RWPE2 (cell line): Measurements from ENCODE around the gene GAS6.

Experiments
- ATAC-seq: fragments of 200-7000 bp; cut with Tn5 transposase; 3 replicates; pipeline ENCODE4 v1.9.1; 2021; ENCODE audit warnings: low read depth
- DNase-seq: peaks from one replicate; pipeline ENCODE4 v3.0.0-alpha.2; 2020; ENCODE audit warnings: low spot score
- H3K27ac ChIP-seq: fragments of 450-650 bp; 2 replicates; pipeline ENCODE4 v1.5.1; 2017; ENCODE audit warnings: mild to moderate bottlenecking; ENCODE audit not compliant: poor library complexity, severe bottlenecking
- H3K27me3 ChIP-seq: fragments of 250-450 bp; sonication (Bioruptor Pico); 2 replicates; pipeline ENCODE4 v1.5.1; 2021; ENCODE audit warnings: mild to moderate bottlenecking, moderate library complexity; ENCODE audit not compliant: insufficient read depth, poor library complexity, severe bottlenecking
- H3K36me3 ChIP-seq: fragments of 250-450 bp; sonication (Bioruptor Pico); 2 replicates; pipeline ENCODE4 v1.5.1; 2020; ENCODE audit warnings: low read depth, mild to moderate bottlenecking, moderate library complexity
- H3K4me1 ChIP-seq: fragments of 250-450 bp; sonication (Bioruptor Pico); 2 replicates; pipeline ENCODE4 v1.5.1; 2021; ENCODE audit warnings: mild to moderate bottlenecking, moderate library complexity; ENCODE audit not compliant: insufficient read depth, poor library complexity, severe bottlenecking
- H3K4me3 ChIP-seq: fragments of 250-450 bp; sonication (Bioruptor Pico); 2 replicates; pipeline ENCODE4 v1.5.1; 2021; ENCODE audit warnings: mild to moderate bottlenecking, moderate library complexity; ENCODE audit not compliant: severe bottlenecking
- H3K9me3 ChIP-seq: fragments of 250-450 bp; sonication (Bioruptor Pico); 2 replicates; pipeline ENCODE4 v1.5.1; 2021; ENCODE audit warnings: mild to moderate bottlenecking, moderate library complexity; ENCODE audit not compliant: severe bottlenecking
- CTCF ChIP-seq: fragments of 450-650 bp; IDR thresholded peaks from one replicate; pipeline ENCODE4 v1.5.1; 2017; ENCODE audit warnings: mild to moderate bottlenecking, moderate library complexity; ENCODE audit not compliant: poor library complexity, severe bottlenecking

Gene GAS6

GRCh38 chr13:113802761-113803160, 61.1 kb downstream of the GAS6 start:
- peak; percentile 23 for DNase-seq
- H3K27ac ChIP-seq, result no peak overlapping the region
- no peaks in the 10 kb centered on the region for H3K9me3 ChIP-seq
- H3K27me3 ChIP-seq, result no peaks in the 10 kb centered on the region
- H3K4me3 ChIP-seq, result no peak overlapping the region
- TF ChIP-seq CTCF, result no peak
- ATAC-seq, result no peak
- H3K4me1 ChIP-seq, result no peaks in the 10 kb centered on the region
- H3K36me3 ChIP-seq, result no peaks in the 10 kb centered on the region

DNA sequence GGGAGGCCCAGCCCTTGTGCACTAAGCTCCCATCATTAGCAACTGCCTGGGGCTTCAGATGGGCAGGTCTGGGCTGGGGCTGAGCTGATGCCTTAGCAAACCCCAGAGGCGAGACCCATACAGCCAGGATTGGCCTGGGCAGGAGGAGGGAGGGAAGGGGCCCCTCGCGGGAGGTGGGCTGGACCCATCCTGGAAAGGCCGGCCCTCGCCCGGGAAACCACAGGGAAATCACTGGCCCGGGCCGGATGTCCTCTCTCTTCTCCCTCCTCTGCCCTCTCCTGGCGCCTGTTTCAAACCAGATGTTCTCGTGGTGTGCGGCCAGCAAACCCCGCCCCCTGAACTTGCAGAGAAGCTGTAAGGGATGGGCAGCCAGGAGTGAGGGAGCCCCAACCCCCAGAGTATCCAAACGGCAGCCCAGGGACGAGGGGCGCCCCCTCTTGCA, 61.8 kb downstream of the GAS6 start:
- peak; percentile 40 for TF ChIP-seq CTCF
- Histone ChIP-seq H3K36me3 (no peaks in the 10 kb centered on the region), H3K9me3 (no peaks in the 10 kb centered on the region), H3K4me1 (no peaks in the 10 kb centered on the region), H3K27ac (peak overlapping the region; percentile 23), H3K27me3 (no peaks in the 10 kb centered on the region), H3K4me3 (no peak overlapping the region)
- DNase-seq, result peak; percentile 83
- peak; percentile 87 for ATAC-seq

- ATAC-seq, result no peak
- H3K27ac ChIP-seq, result peak overlapping the region; percentile 23
- no peak overlapping the region for H3K4me3 ChIP-seq
- no peaks in the 10 kb centered on the region for H3K9me3 ChIP-seq
- H3K27me3 ChIP-seq, result no peaks in the 10 kb centered on the region
- H3K4me1 ChIP-seq, result no peaks in the 10 kb centered on the region
- DNase-seq, result peak; percentile 61
- no peaks in the 10 kb centered on the region for H3K36me3 ChIP-seq
- no peak for TF ChIP-seq CTCF
Observed at GRCh38 chr13:113801289-113801961, 62.5 kb downstream of the GAS6 start.

GRCh38 chr13:113800576-113800926, 63.3 kb downstream of the GAS6 start:
- Histone ChIP-seq H3K27ac (no peak overlapping the region), H3K27me3 (no peaks in the 10 kb centered on the region), H3K4me1 (no peaks in the 10 kb centered on the region), H3K36me3 (no peaks in the 10 kb centered on the region), H3K9me3 (no peaks in the 10 kb centered on the region), H3K4me3 (no peak overlapping the region)
- DNase-seq, result no peak
- no peak for TF ChIP-seq CTCF
- ATAC-seq, result no peak

DNA sequence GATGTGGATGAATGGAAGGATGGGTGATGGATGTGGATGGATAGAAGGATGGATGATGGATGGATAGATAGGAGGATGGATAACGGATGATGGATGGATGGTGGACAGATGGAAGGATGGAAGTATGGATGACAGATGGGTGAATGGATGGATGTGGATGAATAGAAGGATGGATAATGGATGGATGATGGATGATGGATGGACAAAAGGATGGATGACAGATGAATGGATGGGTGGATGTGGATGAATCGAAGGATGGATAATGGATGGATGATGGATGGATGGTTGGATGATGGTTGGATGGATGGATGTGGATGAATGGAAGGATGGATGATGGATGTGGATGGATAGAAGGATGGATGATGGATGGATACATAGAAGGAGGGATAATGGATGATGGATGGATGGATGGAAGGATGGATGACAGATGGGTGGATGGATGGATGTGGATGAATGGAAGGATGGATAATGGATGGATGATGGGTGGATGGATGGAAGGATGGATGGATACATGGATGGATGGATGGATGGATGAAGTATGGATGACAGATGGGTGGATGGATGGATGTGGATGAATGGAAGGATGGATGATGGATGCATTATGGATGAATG, 65.6 kb downstream of the GAS6 start:
- ATAC-seq (no peak), DNase-seq (no peak)

More for the DNA sequence above, 65.6 kb downstream of the GAS6 start:
- Histone ChIP-seq H3K27ac (no peak overlapping the region), H3K4me1 (no peaks in the 10 kb centered on the region), H3K27me3 (no peaks in the 10 kb centered on the region), H3K9me3 (no peaks in the 10 kb centered on the region), H3K36me3 (no peaks in the 10 kb centered on the region), H3K4me3 (no peak overlapping the region)
- no peak for TF ChIP-seq CTCF
